Measurements from ENCODE around the gene CYB5R3. TPM values are rescaled to one million over a fixed set of nuclear protein-coding genes. Genes with fewer than 3 reads are reported as not detected.
A peak's percentile ranks its signal among the peaks of the same experiment; 100 is the strongest.

Gene CYB5R3
- total RNA-seq, 4 donors from 2014 or later, result 134 to 200 (median 176) TPM

- Histone ChIP-seq H3K9me3 (no peaks in the 10 kb centered on the region), H3K27me3 (no peaks in the 10 kb centered on the region), H3K27ac (peak overlapping the region; percentile 60 to 99 (median 96)), H3K4me1 (peaks cover 3 to 95% (median 64%) of the 10 kb centered on the region in 4 donors), H3K36me3 (no peaks in the 10 kb centered on the region), H3K4me3 (peak overlapping the region in 2 of 4 donors; percentile 7 to 92)
- 80 to 90% methylated on average over 9 to 12 of the region's 14 CpGs for WGBS, 2 donors
- DNase-seq (ENCODE audit: low spot score in 2 of 2), result no peak
- TF ChIP-seq EP300 (IDR thresholded peaks at IDR 0.05) (no peak), POLR2A (IDR thresholded peaks at IDR 0.05) (no peak), CTCF (IDR thresholded peaks at IDR 0.05) (no peak)
These were observed 5.4 kb downstream of the CYB5R3 start for GRCh38 chr22:42643634-42644421.

- H3K4me3 ChIP-seq, result no peak overlapping the region
- TF ChIP-seq POLR2A (IDR thresholded peaks at IDR 0.05) (no peak), CTCF (IDR thresholded peaks at IDR 0.05) (no peak), EP300 (IDR thresholded peaks at IDR 0.05) (no peak)
- no peaks in the 10 kb centered on the region for H3K9me3 ChIP-seq
- H3K36me3 ChIP-seq, result no peaks in the 10 kb centered on the region
- H3K27ac ChIP-seq, result peak overlapping the region; percentile 34 to 99 (median 78)
- no peak for DNase-seq (ENCODE audit: low spot score in 2 of 2)
- H3K4me1 ChIP-seq, result peaks cover 3 to 92% (median 58%) of the 10 kb centered on the region in 4 donors
- H3K27me3 ChIP-seq, result no peaks in the 10 kb centered on the region
- 67 to 74% methylated on average over 8 to 10 of the region's 12 CpGs for WGBS, 2 donors
These were observed 6.2 kb downstream of the CYB5R3 start for GRCh38 chr22:42642806-42643633.

- no peak for TF ChIP-seq POLR2A (IDR thresholded peaks at IDR 0.05)
- Histone ChIP-seq H3K4me1 (peaks cover under 1 to 88% (median 47%) of the 10 kb centered on the region in 4 donors), H3K27ac (peak overlapping the region in 2 of 4 donors; percentile 59 to 99), H3K4me3 (no peak overlapping the region), H3K36me3 (no peaks in the 10 kb centered on the region), H3K27me3 (no peaks in the 10 kb centered on the region), H3K9me3 (no peaks in the 10 kb centered on the region)
- DNase-seq (ENCODE audit: low spot score in 2 of 2), result no peak
- 48 to 63% methylated on average over 9 of the region's 9 CpGs for WGBS, 2 donors
These were observed 7.3 kb downstream of the CYB5R3 start for GRCh38 chr22:42641801-42642413.

GRCh38 chr22:42639541-42640241 is 9.5 kb downstream of the CYB5R3 start:
- WGBS, 2 donors, result 82 to 83% methylated on average over 9 of the region's 9 CpGs
- peak overlapping the region in 2 of 4 donors; percentile 68 to 99 for H3K27ac ChIP-seq
- H3K27me3 ChIP-seq, result no peaks in the 10 kb centered on the region
- no peak for DNase-seq (ENCODE audit: low spot score in 2 of 2)
- peaks cover 0 to 82% (median 25%) of the 10 kb centered on the region in 4 donors for H3K4me1 ChIP-seq
- TF ChIP-seq EP300 (IDR thresholded peaks at IDR 0.05), result peak in 1 of 2 donors; percentile 48
- TF ChIP-seq POLR2A (IDR thresholded peaks at IDR 0.05), result no peak
- H3K4me3 ChIP-seq, result no peak overlapping the region
- peaks cover 0 to 21% (median 13%) of the 10 kb centered on the region in 3 donors for H3K36me3 ChIP-seq
- H3K9me3 ChIP-seq, result no peaks in the 10 kb centered on the region

GRCh38 chr22:42637555-42637954 is 11.6 kb downstream of the CYB5R3 start:
- H3K36me3 ChIP-seq, result peaks cover 0 to 42% (median 13%) of the 10 kb centered on the region in 3 donors
- no peak for TF ChIP-seq CTCF (IDR thresholded peaks at IDR 0.05)
- no peak for TF ChIP-seq EP300 (IDR thresholded peaks at IDR 0.05)
- no peak for TF ChIP-seq POLR2A (IDR thresholded peaks at IDR 0.05)
- peak overlapping the region in 1 of 4 donors; percentile 73 for H3K27ac ChIP-seq
- no peaks in the 10 kb centered on the region for H3K27me3 ChIP-seq
- H3K4me1 ChIP-seq, result peaks cover 0 to 65% (median 7%) of the 10 kb centered on the region in 4 donors
- no peaks in the 10 kb centered on the region for H3K9me3 ChIP-seq
- 90 to 93% methylated on average over 12 of the region's 12 CpGs for WGBS, 2 donors
- H3K4me3 ChIP-seq, result no peak overlapping the region
- no peak for DNase-seq (ENCODE audit: low spot score in 2 of 2)
